Smooth muscle cell (in vitro differentiated cells): ENCODE measurements around the gene KAT7. TPM values are rescaled to one million over a fixed set of nuclear protein-coding genes. Genes with fewer than 3 reads are reported as not detected.

ENCODE experiments used
- DNase-seq: peaks from one replicate; lab custom pipeline; 2025; ENCODE audit not compliant: unreplicated experiment; lab: John Stamatoyannopoulos, UW
- H2AFZ ChIP-seq: fragments of 200-600 bp; sonication (generic); 2 replicates; pipeline ENCODE4 v1.6.0; 2016; ENCODE audit warnings: antibody characterized with exemption, low read depth, mild to moderate bottlenecking
- H3F3A ChIP-seq: fragments of 200-600 bp; sonication (generic); 2 replicates; pipeline ENCODE4 v1.6.0; 2017; ENCODE audit warnings: antibody characterized with exemption, low read depth
- H3K27ac ChIP-seq: fragments of 200-600 bp; sonication (generic); 2 replicates; pipeline ENCODE4 v1.5.1; 2016; ENCODE audit warnings: low read depth, mild to moderate bottlenecking
- H3K27me3 ChIP-seq: fragments of 200-600 bp; sonication (generic); 2 replicates; pipeline ENCODE4 v1.6.1; 2016; ENCODE audit warnings: low read depth, mild to moderate bottlenecking
- H3K36me3 ChIP-seq: fragments of 200-600 bp; sonication (generic); 2 replicates; pipeline ENCODE4 v1.5.1; 2016; ENCODE audit warnings: low read depth
- H3K4me1 ChIP-seq: fragments of 200-600 bp; sonication (generic); 2 replicates; pipeline ENCODE4 v1.5.1; 2016; ENCODE audit warnings: low read depth
- H3K4me2 ChIP-seq: fragments of 200-600 bp; sonication (generic); 2 replicates; pipeline ENCODE4 v1.6.0; 2016; ENCODE audit warnings: mild to moderate bottlenecking
- H3K4me3 ChIP-seq: fragments of 200-600 bp; sonication (generic); 2 replicates; pipeline ENCODE4 v1.5.1; 2016; ENCODE audit warnings: mild to moderate bottlenecking
- H3K79me2 ChIP-seq: fragments of 200-600 bp; sonication (generic); 2 replicates; pipeline ENCODE4 v1.6.0; 2016; ENCODE audit warnings: low read depth, mild to moderate bottlenecking
- H3K9ac ChIP-seq: fragments of 200-600 bp; sonication (generic); 2 replicates; pipeline ENCODE4 v1.6.0; 2016; ENCODE audit warnings: low read depth
- H3K9me3 ChIP-seq: fragments of 200-600 bp; sonication (generic); replicated peaks from 2 replicates; pipeline ENCODE4 v1.5.1; 2016; ENCODE audit warnings: low read depth
- H4K20me1 ChIP-seq: fragments of 200-600 bp; sonication (generic); 2 replicates; pipeline ENCODE4 v1.6.0; 2016; ENCODE audit warnings: low read depth
- WGBS: methylation state at CpG from one replicate; pipeline ENCODE4 v1.1.7; 2016; ENCODE audit warnings: low lambda C conversion rate; 5-methylcytosine and 5-hydroxymethylcytosine counted together
- polyA plus RNA-seq: library from polyadenylated mRNA; unstranded; fragments of >200 nt; fragmentation: Nextera tagmentation; extraction: Ambion mirVana; gene quantifications from 2 replicates; pipeline ENCODE4 v1.2.1, GENCODE V29; 2016
- total RNA-seq: library from RNA; depleted of rRNA; stranded (reverse); fragments of >200 nt; gene quantifications from 2 replicates; pipeline ENCODE4 v1.2.3, GENCODE V29; 2014
- TF ChIP-seq, protein P1 (sequence below): fragments of 200-600 bp; sonication (generic); IDR thresholded peaks from 2 replicates; pipeline ENCODE4 v1.5.1; 2017; ENCODE audit warnings: borderline replicate concordance, mild to moderate bottlenecking, antibody characterized with exemption; ENCODE audit not compliant: insufficient read depth, poor library complexity, severe bottlenecking

Gene KAT7
- total and polyA plus RNA-seq, 2 experiments from 2014 or later, result 21.7 to 32.0 TPM

DNA sequence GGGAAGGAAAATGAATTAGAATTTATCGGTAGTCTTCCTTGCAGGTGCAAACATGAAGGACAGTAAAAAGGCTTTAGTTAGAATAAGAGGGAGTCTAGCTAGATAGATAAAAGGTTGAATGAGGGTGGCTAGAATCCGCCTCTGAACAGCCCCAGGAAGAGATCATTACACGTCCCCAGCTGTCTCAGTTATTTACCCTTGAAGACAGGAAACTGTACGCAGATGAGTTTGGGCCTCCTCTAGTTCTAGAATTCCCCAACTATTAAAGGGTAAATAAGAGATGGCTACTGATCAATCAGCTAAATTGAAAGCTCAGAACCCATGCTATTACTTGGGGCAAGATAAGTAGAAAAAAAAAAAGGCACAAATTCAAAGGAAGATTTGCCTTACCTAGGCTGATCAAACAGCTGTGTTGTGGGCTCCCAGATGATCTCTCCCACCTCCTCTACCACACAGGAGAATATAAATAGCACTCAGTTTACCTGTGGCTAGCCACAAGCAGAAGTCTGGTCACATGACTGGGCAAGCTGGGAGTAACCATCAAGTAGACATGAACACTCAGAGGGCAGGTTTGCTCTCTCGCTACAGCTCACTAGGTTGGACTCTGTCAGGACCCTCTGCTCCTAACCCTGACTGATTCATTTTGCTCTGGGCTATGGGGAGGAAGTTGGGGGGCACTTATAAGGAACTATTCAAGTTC, 41.5 kb upstream of the KAT7 start:
- H3K36me3 ChIP-seq, result no peaks in the 10 kb centered on the region
- no peaks in the 10 kb centered on the region for H4K20me1 ChIP-seq
- H3K4me3 ChIP-seq, result no peak overlapping the region
- no peaks in the 10 kb centered on the region for H3K79me2 ChIP-seq
- no peak overlapping the region for H2AFZ ChIP-seq
- TF ChIP-seq, protein P1, sequence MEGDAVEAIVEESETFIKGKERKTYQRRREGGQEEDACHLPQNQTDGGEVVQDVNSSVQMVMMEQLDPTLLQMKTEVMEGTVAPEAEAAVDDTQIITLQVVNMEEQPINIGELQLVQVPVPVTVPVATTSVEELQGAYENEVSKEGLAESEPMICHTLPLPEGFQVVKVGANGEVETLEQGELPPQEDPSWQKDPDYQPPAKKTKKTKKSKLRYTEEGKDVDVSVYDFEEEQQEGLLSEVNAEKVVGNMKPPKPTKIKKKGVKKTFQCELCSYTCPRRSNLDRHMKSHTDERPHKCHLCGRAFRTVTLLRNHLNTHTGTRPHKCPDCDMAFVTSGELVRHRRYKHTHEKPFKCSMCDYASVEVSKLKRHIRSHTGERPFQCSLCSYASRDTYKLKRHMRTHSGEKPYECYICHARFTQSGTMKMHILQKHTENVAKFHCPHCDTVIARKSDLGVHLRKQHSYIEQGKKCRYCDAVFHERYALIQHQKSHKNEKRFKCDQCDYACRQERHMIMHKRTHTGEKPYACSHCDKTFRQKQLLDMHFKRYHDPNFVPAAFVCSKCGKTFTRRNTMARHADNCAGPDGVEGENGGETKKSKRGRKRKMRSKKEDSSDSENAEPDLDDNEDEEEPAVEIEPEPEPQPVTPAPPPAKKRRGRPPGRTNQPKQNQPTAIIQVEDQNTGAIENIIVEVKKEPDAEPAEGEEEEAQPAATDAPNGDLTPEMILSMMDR, result no peak
- no peak overlapping the region for H3K27ac ChIP-seq
- H3K4me1 ChIP-seq, result no peaks in the 10 kb centered on the region
- H3K4me2 ChIP-seq, result no peak overlapping the region
- DNase-seq, result no peak
- H3K9ac ChIP-seq, result no peak overlapping the region
- H3K27me3 ChIP-seq, result no peaks in the 10 kb centered on the region
- H3F3A ChIP-seq, result no peaks in the 10 kb centered on the region
- 88% methylated on average over 5 of the region's 5 CpGs for WGBS
- H3K9me3 ChIP-seq, result no peaks in the 10 kb centered on the region

DNA sequence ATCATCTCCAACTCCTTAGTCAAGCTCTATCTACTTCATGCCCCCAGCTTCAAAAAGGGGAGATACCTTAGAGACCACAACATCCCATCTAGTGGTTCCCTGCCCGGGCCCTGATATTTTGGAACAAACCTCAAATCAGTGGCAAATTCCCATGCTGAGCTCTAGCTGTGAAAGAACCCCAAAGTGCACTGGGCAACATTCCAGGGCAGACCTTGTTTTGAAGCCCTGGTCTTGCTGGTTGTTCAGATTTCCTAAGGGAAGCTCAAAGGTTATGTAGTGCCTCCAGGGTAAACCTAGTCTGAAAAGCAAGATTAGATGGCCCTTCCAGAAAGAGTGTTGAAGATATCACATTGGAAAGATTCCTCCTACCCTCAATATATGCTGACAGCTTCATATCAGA, 40.8 kb upstream of the KAT7 start:
- no peak for DNase-seq
- Histone ChIP-seq H2AFZ (no peak overlapping the region), H3K79me2 (no peaks in the 10 kb centered on the region), H3K9me3 (no peaks in the 10 kb centered on the region), H3K4me3 (no peak overlapping the region), H3K4me2 (no peak overlapping the region), H3K9ac (no peak overlapping the region), H3K4me1 (no peaks in the 10 kb centered on the region), H4K20me1 (no peaks in the 10 kb centered on the region), H3F3A (no peaks in the 10 kb centered on the region), H3K27ac (no peak overlapping the region), H3K27me3 (no peaks in the 10 kb centered on the region), H3K36me3 (no peaks in the 10 kb centered on the region)
- WGBS, result 100% methylated on average over 1 of the region's 1 CpG
- TF ChIP-seq, protein P1, result no peak

DNA sequence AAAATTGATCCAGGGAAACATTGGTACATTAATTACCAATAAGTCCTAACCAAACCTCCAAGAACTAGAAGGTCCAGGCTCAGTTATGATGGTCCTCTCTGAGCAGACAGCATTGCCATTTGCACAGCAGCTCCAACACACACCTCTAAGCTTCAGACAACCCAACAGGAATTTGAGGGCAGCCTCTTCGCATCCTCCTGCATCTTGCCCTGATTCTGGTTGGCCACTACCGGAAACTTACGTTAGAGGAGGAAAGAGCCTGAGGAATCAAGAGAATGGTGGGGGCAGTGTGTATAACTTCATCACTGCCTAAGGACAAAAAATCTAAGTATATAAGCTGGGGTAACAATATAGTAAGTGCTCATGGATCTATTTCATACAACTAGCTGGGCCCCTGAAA, 40.3 kb upstream of the KAT7 start:
- no peak for DNase-seq
- Histone ChIP-seq H3K27ac (no peak overlapping the region), H3F3A (no peaks in the 10 kb centered on the region), H3K79me2 (no peaks in the 10 kb centered on the region), H3K9ac (no peak overlapping the region), H3K4me3 (no peak overlapping the region), H3K9me3 (no peaks in the 10 kb centered on the region), H3K27me3 (no peaks in the 10 kb centered on the region), H3K4me2 (no peak overlapping the region), H3K36me3 (no peaks in the 10 kb centered on the region), H3K4me1 (no peaks in the 10 kb centered on the region), H4K20me1 (no peaks in the 10 kb centered on the region), H2AFZ (no peak overlapping the region)
- WGBS, result 99% methylated on average over 3 of the region's 3 CpGs
- TF ChIP-seq, protein P1, result no peak

DNA sequence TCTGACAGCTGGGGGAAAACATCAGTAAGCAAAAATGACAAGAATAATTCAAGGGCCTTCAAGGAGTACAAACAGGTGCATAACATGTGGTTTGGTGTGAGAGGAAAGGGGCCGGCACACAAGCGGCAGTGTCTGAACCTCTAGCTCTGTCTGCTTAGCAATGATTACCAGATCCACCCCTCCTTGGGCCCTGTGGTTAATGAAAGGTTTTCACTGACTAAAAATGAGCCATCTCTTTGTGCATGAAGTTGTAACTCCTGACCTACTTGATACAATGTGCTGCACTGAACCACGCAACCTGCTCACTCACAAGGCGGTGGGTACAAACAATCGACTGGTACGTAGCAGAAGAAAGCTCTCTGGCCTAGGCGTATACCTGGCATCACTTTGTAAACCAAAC, 39.7 kb upstream of the KAT7 start:
- TF ChIP-seq, protein P1, result no peak
- no peak overlapping the region for H3K9ac ChIP-seq
- DNase-seq, result no peak
- WGBS, result 94% methylated on average over 7 of the region's 7 CpGs
- no peaks in the 10 kb centered on the region for H3F3A ChIP-seq
- no peaks in the 10 kb centered on the region for H3K79me2 ChIP-seq
- no peaks in the 10 kb centered on the region for H4K20me1 ChIP-seq
- H3K36me3 ChIP-seq, result no peaks in the 10 kb centered on the region
- H3K4me2 ChIP-seq, result no peak overlapping the region
- no peaks in the 10 kb centered on the region for H3K9me3 ChIP-seq
- H3K4me1 ChIP-seq, result no peaks in the 10 kb centered on the region
- H2AFZ ChIP-seq, result no peak overlapping the region
- no peak overlapping the region for H3K4me3 ChIP-seq
- H3K27me3 ChIP-seq, result no peaks in the 10 kb centered on the region
- H3K27ac ChIP-seq, result no peak overlapping the region
